HepG2 (cell line): Measurements from ENCODE around the gene PCNA. TPM values are rescaled to one million over a fixed set of nuclear protein-coding genes. Genes with fewer than 3 reads are reported as not detected.

Source experiments
- DRAP1 ChIP-seq: IDR thresholded peaks from 2 replicates; pipeline ENCODE4 v1.6.1; 2016; ENCODE audit warnings: missing genetic modification reagents, missing compliant biosample characterization
- MED1 ChIP-seq: sonication (generic); formaldehyde crosslinking; IDR thresholded peaks from 2 replicates; pipeline ENCODE4 v1.4.0; 2020; ENCODE audit warnings: missing genetic modification reagents
- SAP130 ChIP-seq: IDR thresholded peaks from 2 replicates; pipeline ENCODE4 v1.6.1; 2016; ENCODE audit warnings: low read depth
- TOE1 ChIP-seq: sonication (generic); formaldehyde crosslinking; IDR thresholded peaks from 2 replicates; pipeline ENCODE4 v1.4.0; 2020; ENCODE audit warnings: mild to moderate bottlenecking, missing genetic modification reagents
- ZBTB26 ChIP-seq: IDR thresholded peaks from 2 replicates; pipeline ENCODE4 v1.6.1; 2016; ENCODE audit warnings: missing compliant biosample characterization, missing genetic modification reagents, borderline replicate concordance
- ZFP36L1 ChIP-seq: sonication (generic); formaldehyde crosslinking; IDR thresholded peaks from 2 replicates; pipeline ENCODE4 v1.8.0; 2022; ENCODE audit warnings: mild to moderate bottlenecking, missing genetic modification reagents, moderate library complexity
- ZNF18 ChIP-seq: sonication (generic); formaldehyde crosslinking; IDR thresholded peaks from 2 replicates; pipeline ENCODE4 v1.8.0; 2022; ENCODE audit warnings: mild to moderate bottlenecking, missing genetic modification reagents; ENCODE audit not compliant: insufficient replicate concordance
- ZNF407 ChIP-seq: sonication (generic); formaldehyde crosslinking; IDR thresholded peaks from one replicate; pipeline ENCODE4 v1.5.1; 2020; ENCODE audit warnings: mild to moderate bottlenecking, missing genetic modification reagents; ENCODE audit errors: not compliant biosample characterization
- polyA plus RNA-seq, 8 experiments: library from polyadenylated mRNA; depleted of rRNA in 3 of 8; stranded (reverse) in 7 of 8; unstranded in 1 of 8; fragments of >200 nt; fragmentation: Illumina TruSeq in 4 of 8; extraction: Trizol in 4 of 8; gene quantifications; 2 replicates each; pipeline versions ENCODE4 v1.2.1 to v1.2.3, GENCODE V29; 2011 to 2016; ENCODE audit warnings: low read depth in 4 of 8, missing spikeins in 1 of 8, mixed read lengths in 1 of 8; ENCODE audit not compliant: insufficient read depth in 1 of 8
- total RNA-seq, 5 experiments: library from RNA; depleted of rRNA; stranded (reverse); fragments of >200 nt; fragmentation: Illumina TruSeq; extraction: Trizol; gene quantifications; 2 replicates each; pipeline ENCODE4 v1.2.3, GENCODE V29; 2016; ENCODE audit warnings: low read depth in 1 of 5
- TF ChIP-seq, protein P1 (sequence below): sonication (generic); formaldehyde crosslinking; IDR thresholded peaks from 2 replicates; pipeline ENCODE4 v1.5.0; 2020; ENCODE audit warnings: missing genetic modification reagents
- TF ChIP-seq, protein P2 (sequence below): sonication (generic); formaldehyde crosslinking; IDR thresholded peaks from 2 replicates; pipeline ENCODE4 v1.5.0; 2020; ENCODE audit warnings: mild to moderate bottlenecking, missing genetic modification reagents, moderate library complexity
- TF ChIP-seq, protein P3 (sequence below): sonication (generic); formaldehyde crosslinking; IDR thresholded peaks from 2 replicates; pipeline ENCODE4 v1.8.1; 2023; ENCODE audit warnings: mild to moderate bottlenecking, missing genetic modification reagents

Gene PCNA
- total and polyA plus RNA-seq, 2 of the 13 experiments (the other 11 are each of a cell fraction or from before 2014, with no cell fraction given), result 229 to 655 TPM

DNA sequence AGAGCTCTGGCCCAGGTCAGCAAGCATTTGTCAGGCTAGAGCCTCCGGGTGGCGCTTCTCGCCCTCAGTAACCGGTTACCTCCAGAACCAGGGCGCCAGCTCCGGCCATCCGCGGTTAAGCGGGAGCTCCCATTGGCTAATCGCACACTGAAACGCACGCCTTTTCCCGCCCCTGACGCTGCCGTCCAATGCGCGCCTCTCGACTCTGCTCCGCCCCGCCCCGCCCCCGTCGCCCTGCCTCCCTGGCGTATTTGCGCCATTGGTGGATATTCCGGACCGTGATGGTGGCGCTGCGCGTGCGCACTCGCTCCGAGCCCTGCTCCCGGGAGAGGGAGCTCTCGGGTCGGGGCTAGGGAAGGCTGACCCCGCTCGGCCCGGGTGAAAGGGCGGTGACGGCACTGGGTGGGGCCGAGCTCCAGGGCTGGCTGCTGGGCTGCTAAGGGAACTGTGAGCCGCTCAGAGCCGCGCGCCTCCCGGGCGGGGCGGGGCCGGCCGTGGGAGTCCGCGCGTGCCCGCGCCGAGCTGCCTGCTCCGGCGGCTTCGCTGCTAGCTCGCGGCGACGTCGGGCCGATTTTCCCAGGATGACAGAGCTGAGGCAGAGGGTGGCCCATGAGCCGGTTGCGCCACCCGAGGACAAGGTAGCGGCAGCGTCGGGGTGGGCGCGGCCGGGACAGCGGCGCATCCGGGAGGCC lies 6.9 kb upstream of the PCNA start, which contains the start of gene CDS2 (continued):
- TF ChIP-seq, protein P1, sequence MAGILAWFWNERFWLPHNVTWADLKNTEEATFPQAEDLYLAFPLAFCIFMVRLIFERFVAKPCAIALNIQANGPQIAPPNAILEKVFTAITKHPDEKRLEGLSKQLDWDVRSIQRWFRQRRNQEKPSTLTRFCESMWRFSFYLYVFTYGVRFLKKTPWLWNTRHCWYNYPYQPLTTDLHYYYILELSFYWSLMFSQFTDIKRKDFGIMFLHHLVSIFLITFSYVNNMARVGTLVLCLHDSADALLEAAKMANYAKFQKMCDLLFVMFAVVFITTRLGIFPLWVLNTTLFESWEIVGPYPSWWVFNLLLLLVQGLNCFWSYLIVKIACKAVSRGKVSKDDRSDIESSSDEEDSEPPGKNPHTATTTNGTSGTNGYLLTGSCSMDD (CRISPR knock-in tag), result no peak
- peak; percentile 73; the same call in 1 of the 2 replicates for TF ChIP-seq ZBTB26 (CRISPR knock-in tag)
- peak; percentile 86 for TF ChIP-seq DRAP1 (CRISPR knock-in tag)
- TF ChIP-seq ZNF18, result peak; percentile 41
- TF ChIP-seq, protein P2, sequence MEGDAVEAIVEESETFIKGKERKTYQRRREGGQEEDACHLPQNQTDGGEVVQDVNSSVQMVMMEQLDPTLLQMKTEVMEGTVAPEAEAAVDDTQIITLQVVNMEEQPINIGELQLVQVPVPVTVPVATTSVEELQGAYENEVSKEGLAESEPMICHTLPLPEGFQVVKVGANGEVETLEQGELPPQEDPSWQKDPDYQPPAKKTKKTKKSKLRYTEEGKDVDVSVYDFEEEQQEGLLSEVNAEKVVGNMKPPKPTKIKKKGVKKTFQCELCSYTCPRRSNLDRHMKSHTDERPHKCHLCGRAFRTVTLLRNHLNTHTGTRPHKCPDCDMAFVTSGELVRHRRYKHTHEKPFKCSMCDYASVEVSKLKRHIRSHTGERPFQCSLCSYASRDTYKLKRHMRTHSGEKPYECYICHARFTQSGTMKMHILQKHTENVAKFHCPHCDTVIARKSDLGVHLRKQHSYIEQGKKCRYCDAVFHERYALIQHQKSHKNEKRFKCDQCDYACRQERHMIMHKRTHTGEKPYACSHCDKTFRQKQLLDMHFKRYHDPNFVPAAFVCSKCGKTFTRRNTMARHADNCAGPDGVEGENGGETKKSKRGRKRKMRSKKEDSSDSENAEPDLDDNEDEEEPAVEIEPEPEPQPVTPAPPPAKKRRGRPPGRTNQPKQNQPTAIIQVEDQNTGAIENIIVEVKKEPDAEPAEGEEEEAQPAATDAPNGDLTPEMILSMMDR (CRISPR knock-in tag), result peak; percentile 92
- TF ChIP-seq SAP130 (CRISPR knock-in tag), result peak; percentile 96
- peak; percentile 88 for TF ChIP-seq MED1 (CRISPR knock-in tag)
- TF ChIP-seq, protein P3, sequence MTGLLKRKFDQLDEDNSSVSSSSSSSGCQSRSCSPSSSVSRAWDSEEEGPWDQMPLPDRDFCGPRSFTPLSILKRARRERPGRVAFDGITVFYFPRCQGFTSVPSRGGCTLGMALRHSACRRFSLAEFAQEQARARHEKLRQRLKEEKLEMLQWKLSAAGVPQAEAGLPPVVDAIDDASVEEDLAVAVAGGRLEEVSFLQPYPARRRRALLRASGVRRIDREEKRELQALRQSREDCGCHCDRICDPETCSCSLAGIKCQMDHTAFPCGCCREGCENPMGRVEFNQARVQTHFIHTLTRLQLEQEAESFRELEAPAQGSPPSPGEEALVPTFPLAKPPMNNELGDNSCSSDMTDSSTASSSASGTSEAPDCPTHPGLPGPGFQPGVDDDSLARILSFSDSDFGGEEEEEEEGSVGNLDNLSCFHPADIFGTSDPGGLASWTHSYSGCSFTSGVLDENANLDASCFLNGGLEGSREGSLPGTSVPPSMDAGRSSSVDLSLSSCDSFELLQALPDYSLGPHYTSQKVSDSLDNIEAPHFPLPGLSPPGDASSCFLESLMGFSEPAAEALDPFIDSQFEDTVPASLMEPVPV (CRISPR knock-in tag), result peak; percentile 97; the same call in 1 of the 2 replicates
- peak; percentile 72; the same call in 1 of the 2 replicates for TF ChIP-seq ZFP36L1 (CRISPR knock-in tag)
- TF ChIP-seq ZNF407 (CRISPR knock-in tag), result no peak
- TF ChIP-seq TOE1 (CRISPR knock-in tag), result peak; percentile 92
